IMR-90 (cell line): Measurements from ENCODE around the gene FOXF1. TPM values are rescaled to one million over a fixed set of nuclear protein-coding genes. Genes with fewer than 3 reads are reported as not detected.
A peak's percentile ranks its signal among the peaks of the same experiment; 100 is the strongest.

Source experiments
- ATAC-seq: fragments of 200-7000 bp; cut with Tn5 transposase; 2 replicates; pipeline ENCODE4 v1.9.1; 2020; ENCODE audit warnings: low read depth, mild to moderate bottlenecking, moderate library complexity
- BruUV-seq: library from RNA; stranded (reverse); fragments of 400-500 nt; replicated peaks from 2 replicates; lab custom pipeline; 2021; lab: Mats Ljungman, UMichigan
- CTCF ChIA-PET: fragments of 300-600 bp; formaldehyde crosslinking; extraction: SDS; loops from one replicate; lab custom pipeline; 2021; ENCODE audit warnings: antibody characterized with exemption; lab: Yijun Ruan, JAX
- POLR2A ChIA-PET: fragments of 300-600 bp; sonication (Branson Sonifier 250); formaldehyde crosslinking; loops from one replicate; lab custom pipeline; 2022; ENCODE audit warnings: antibody characterized with exemption; ENCODE audit not compliant: unreplicated experiment; lab: Charles Lee
- DNase-seq: peaks from one replicate; pipeline ENCODE4 v3.0.0; 2013
- H2AFZ ChIP-seq: replicated peaks from 2 replicates; pipeline ENCODE3; 2013; ENCODE audit warnings: low read length, mild to moderate bottlenecking; ENCODE audit not compliant: poor library complexity
- H2AK5ac ChIP-seq: 2 replicates; pipeline ENCODE4 v1.6.1; 2013; ENCODE audit warnings: low read depth, low read length, inconsistent platforms
- H2AK9ac ChIP-seq: replicated peaks from 2 replicates; pipeline ENCODE3; 2013; ENCODE audit warnings: mild to moderate bottlenecking, low read depth, low read length, moderate library complexity; ENCODE audit not compliant: poor library complexity
- H2BK120ac ChIP-seq: 2 replicates; pipeline ENCODE4 v1.6.1; 2013; ENCODE audit warnings: low read depth, low read length, inconsistent platforms
- H2BK15ac ChIP-seq: 3 replicates; pipeline ENCODE4 v1.6.1; 2013; ENCODE audit warnings: low read depth, low read length, inconsistent platforms
- H2BK20ac ChIP-seq: 2 replicates; pipeline ENCODE4 v1.6.1; 2013; ENCODE audit warnings: low read depth, mild to moderate bottlenecking, inconsistent platforms, low read length, moderate library complexity
- H2BK5ac ChIP-seq: 2 replicates; pipeline ENCODE4 v1.6.1; 2013; ENCODE audit warnings: mild to moderate bottlenecking, low read depth, low read length, inconsistent platforms; ENCODE audit not compliant: poor library complexity, severe bottlenecking
- H3K14ac ChIP-seq: replicated peaks from 2 replicates; pipeline ENCODE4 v1.6.1; 2013; ENCODE audit warnings: low read depth, low read length, inconsistent platforms
- H3K18ac ChIP-seq: 2 replicates; pipeline ENCODE4 v1.6.1; 2013; ENCODE audit warnings: low read depth, low read length, control low read depth
- H3K23ac ChIP-seq: 2 replicates; pipeline ENCODE4 v1.6.1; 2013; ENCODE audit warnings: low read depth, low read length, inconsistent platforms
- H3K27ac ChIP-seq: 2 replicates; pipeline ENCODE4 v1.5.1; 2013; ENCODE audit warnings: mild to moderate bottlenecking, control low read depth, low read length; ENCODE audit not compliant: insufficient read depth
- H3K27me3 ChIP-seq: 2 replicates; pipeline ENCODE4 v1.6.1; 2013; ENCODE audit warnings: low read length; ENCODE audit not compliant: control insufficient read depth, insufficient read depth
- H3K36me3 ChIP-seq: 2 replicates; pipeline ENCODE4 v1.6.1; 2013; ENCODE audit warnings: low read length, mixed read lengths; ENCODE audit not compliant: control insufficient read depth, insufficient read depth
- H3K4ac ChIP-seq: 2 replicates; pipeline ENCODE4 v1.6.1; 2013; ENCODE audit warnings: low read depth, low read length, inconsistent platforms
- H3K4me1 ChIP-seq: 2 replicates; pipeline ENCODE4 v1.6.1; 2013; ENCODE audit warnings: low read length, mixed read lengths; ENCODE audit not compliant: control insufficient read depth, insufficient read depth
- H3K4me2 ChIP-seq: 2 replicates; pipeline ENCODE4 v1.6.1; 2013; ENCODE audit warnings: low read depth, mild to moderate bottlenecking, control low read depth, low read length, moderate library complexity
- H3K4me3 ChIP-seq: 2 replicates; pipeline ENCODE4 v1.5.1; 2013; ENCODE audit warnings: low read depth, mild to moderate bottlenecking, control low read depth, low read length, moderate library complexity; ENCODE audit not compliant: insufficient read depth
- H3K56ac ChIP-seq: 2 replicates; pipeline ENCODE4 v1.6.1; 2013; ENCODE audit warnings: low read length, inconsistent platforms; ENCODE audit not compliant: insufficient read depth; ENCODE audit errors: extremely low read depth
- H3K79me1 ChIP-seq, 2 experiments: 2 replicates each; pipeline ENCODE4 v1.6.1; 2013; ENCODE audit warnings: low read length in 2 of 2, inconsistent platforms in 1 of 2, low read depth in 1 of 2
- H3K9ac ChIP-seq: 2 replicates; pipeline ENCODE4 v1.6.1; 2013; ENCODE audit warnings: low read depth, low read length, control low read depth
- H3K9me1 ChIP-seq: 2 replicates; pipeline ENCODE4 v1.6.1; 2013; ENCODE audit warnings: low read length, inconsistent platforms; ENCODE audit not compliant: insufficient read depth
- H3K9me3 ChIP-seq: 2 replicates; pipeline ENCODE4 v1.6.1; 2013; ENCODE audit warnings: low read length; ENCODE audit not compliant: control insufficient read depth, insufficient read depth
- H4K20me1 ChIP-seq: 2 replicates; pipeline ENCODE4 v1.6.1; 2013; ENCODE audit warnings: low read length, inconsistent platforms; ENCODE audit not compliant: insufficient read depth
- H4K5ac ChIP-seq: 2 replicates; pipeline ENCODE4 v1.6.1; 2013; ENCODE audit warnings: mild to moderate bottlenecking, low read depth, low read length, control low read depth
- H4K8ac ChIP-seq, 2 experiments: 2 replicates each; pipeline ENCODE4 v1.6.1; 2013; ENCODE audit warnings: low read depth in 2 of 2, low read length in 2 of 2, control low read depth in 1 of 2, inconsistent platforms in 1 of 2
- H4K91ac ChIP-seq: 2 replicates; pipeline ENCODE4 v1.6.1; 2013; ENCODE audit warnings: low read depth, low read length, inconsistent platforms; ENCODE audit not compliant: insufficient read depth
- BHLHE40 ChIP-seq: fragments of 150-350 bp; IDR thresholded peaks from 2 replicates; pipeline ENCODE4 v1.6.1; 2016; ENCODE audit warnings: mild to moderate bottlenecking, low read depth, low read length
- CEBPB ChIP-seq: IDR thresholded peaks from 2 replicates; pipeline ENCODE4 v1.6.1; 2012; ENCODE audit warnings: low read depth, low read length, improper control_type of control experiment
- CHD1 ChIP-seq: IDR thresholded peaks from 2 replicates; pipeline ENCODE4 v1.6.1; 2012; ENCODE audit warnings: low read depth, low read length, improper control_type of control experiment
- FOS ChIP-seq: fragments of 150-350 bp; IDR thresholded peaks from 2 replicates; pipeline ENCODE4 v1.6.1; 2016; ENCODE audit warnings: low read depth, low read length
- MAFK ChIP-seq: IDR thresholded peaks from 2 replicates; pipeline ENCODE4 v1.6.1; 2012; ENCODE audit warnings: low read depth, low read length, improper control_type of control experiment
- MAZ ChIP-seq: IDR thresholded peaks from 2 replicates; pipeline ENCODE4 v1.6.1; 2012; ENCODE audit warnings: low read depth, mild to moderate bottlenecking, low read length, improper control_type of control experiment, moderate library complexity, borderline replicate concordance
- MXI1 ChIP-seq: IDR thresholded peaks from 2 replicates; pipeline ENCODE4 v1.6.1; 2012; ENCODE audit warnings: low read depth, mild to moderate bottlenecking, low read length, moderate library complexity, borderline replicate concordance
- NFE2L2 ChIP-seq: fragments of 150-350 bp; IDR thresholded peaks from 2 replicates; pipeline ENCODE4 v1.6.1; 2016; ENCODE audit warnings: low read depth, mild to moderate bottlenecking, low read length
- POLR2A ChIP-seq: IDR thresholded peaks from 2 replicates; pipeline ENCODE4 v1.6.1; 2012; ENCODE audit warnings: mild to moderate bottlenecking, low read depth, low read length
- RAD21 ChIP-seq: IDR thresholded peaks from 2 replicates; pipeline ENCODE4 v1.6.1; 2012; ENCODE audit warnings: low read length, improper control_type of control experiment
- RCOR1 ChIP-seq: IDR thresholded peaks from 2 replicates; pipeline ENCODE4 v1.6.1; 2012; ENCODE audit warnings: mild to moderate bottlenecking, low read length, improper control_type of control experiment; ENCODE audit not compliant: insufficient replicate concordance
- RFX5 ChIP-seq: IDR thresholded peaks from 2 replicates; pipeline ENCODE4 v1.8.0; 2012; ENCODE audit warnings: low read depth, mild to moderate bottlenecking, low read length, moderate library complexity
- SMC3 ChIP-seq: fragments of 150-350 bp; IDR thresholded peaks from 2 replicates; pipeline ENCODE4 v1.6.1; 2016; ENCODE audit warnings: low read depth, mild to moderate bottlenecking, antibody characterized with exemption, low read length, moderate library complexity
- WGBS, 2 experiments: methylation state at CpG; one replicate each; pipeline versions ENCODE4 v1.1.5 to v1.1.7; 2013; ENCODE audit warnings: missing lambda C conversion rate in 2 of 2; ENCODE audit not compliant: insufficient read length in 1 of 2; ENCODE audit errors: extremely low coverage in 2 of 2; 5-methylcytosine and 5-hydroxymethylcytosine counted together
- dilution Hi-C: fragments of 300-500 bp; cut with HindIII; formaldehyde crosslinking; loops from one replicate; pipeline ENCODE4 v1.14.3; 2018; ENCODE audit warnings: low sequenced_read_pairs; ENCODE audit not compliant: unreplicated experiment
- in situ Hi-C: fragments of 300-500 bp; cut with MboI; formaldehyde crosslinking; loops from 3 replicates; pipeline ENCODE4 v1.14.3; 2019; ENCODE audit warnings: low sequenced_read_pairs, inconsistent platforms, mixed read lengths
- intact Hi-C: fragments of 100-400 bp; cut with micrococcal nuclease; formaldehyde crosslinking; loops from 2 replicates; pipeline ENCODE4 v1.10.0; 2022
- polyA plus RNA-seq, 3 experiments: library from polyadenylated mRNA; depleted of rRNA; stranded (reverse); fragments of >200 nt; gene quantifications; 2 replicates each; pipeline ENCODE4 v1.2.3, GENCODE V29; 2012; ENCODE audit warnings: low replicate concordance in 1 of 3
- total RNA-seq: library from RNA; depleted of rRNA; stranded (reverse); fragments of >200 nt; gene quantifications from 2 replicates; pipeline ENCODE4 v1.2.3, GENCODE V29; 2012
- TF ChIP-seq, protein P1 (sequence below): fragments of 150-350 bp; IDR thresholded peaks from 2 replicates; pipeline ENCODE4 v1.6.1; 2017; ENCODE audit warnings: mild to moderate bottlenecking, antibody characterized with exemption, low read length, low read depth
- TF ChIP-seq, protein P2 (sequence below): conservative IDR thresholded peaks from 2 replicates; pipeline ENCODE4 v1.5.1; 2012; ENCODE audit warnings: mild to moderate bottlenecking, low read depth, low read length, improper control_type of control experiment
- TF ChIP-seq, protein P3 (sequence below): fragments of 150-350 bp; IDR thresholded peaks from 2 replicates; pipeline ENCODE4 v1.6.1; 2016; ENCODE audit warnings: low read depth, mild to moderate bottlenecking, low read length, moderate library complexity, borderline replicate concordance

Gene FOXF1
- total and polyA plus RNA-seq, 2 of the 4 experiments (the other 2 are of a cell fraction) = 2.7 to 33.0 TPM

DNA sequence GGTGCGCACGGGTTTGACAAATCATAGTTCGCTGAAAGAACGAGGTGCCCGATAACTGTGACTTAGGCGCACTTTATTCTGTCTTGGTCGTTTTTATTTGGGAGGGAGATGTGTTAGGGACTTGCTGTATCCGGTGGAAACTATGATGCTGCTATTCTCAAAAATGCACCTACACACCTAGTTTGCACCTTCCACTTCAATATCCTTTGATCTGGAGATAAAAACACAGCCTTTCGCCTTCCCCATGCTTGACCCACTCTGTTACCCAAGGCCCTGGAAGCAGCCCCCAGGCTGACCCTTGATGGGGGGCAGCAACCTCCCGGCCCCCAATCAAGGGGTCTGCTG, 15.0 kb upstream of the FOXF1 start:
- in situ Hi-C loops (no loop called here), intact Hi-C loops (no loop called here), dilution Hi-C loops (no loop called here)
- Histone ChIP-seq H3K4me3 (no peak overlapping the region), H3K23ac (peak overlapping the region; percentile 8; the same call in 1 of the 2 replicates), H4K8ac (no peak overlapping the region; a peak in 1 of 4 replicates), H3K9me3 (no peaks in the 10 kb centered on the region), H2BK15ac (no peak overlapping the region), H3K14ac (peak overlapping the region; percentile 9; the same call in 1 of the 2 replicates), H2AK5ac (peak overlapping the region; percentile 27; the same call in 1 of the 2 replicates), H3K27me3 (no peaks in the 10 kb centered on the region), H3K4ac (no peak overlapping the region; the same call in 1 of the 2 replicates), H3K4me2 (no peak overlapping the region), H2AK9ac (no peak overlapping the region), H2BK5ac (no peak overlapping the region), H4K91ac (no peak overlapping the region), H2BK20ac (no peak overlapping the region), H4K5ac (no peak overlapping the region), H3K36me3 (peaks cover 66% of the 10 kb centered on the region), H4K20me1 (peaks cover 96% of the 10 kb centered on the region), H3K9me1 (peaks cover 41% of the 10 kb centered on the region), H3K9ac (no peak overlapping the region), H3K56ac (no peak overlapping the region), H2AFZ (no peak overlapping the region), H2BK120ac (peak overlapping the region; percentile 17; the same call in 1 of the 2 replicates), H3K27ac (no peak overlapping the region), H3K18ac (no peak overlapping the region), H3K79me1 (peaks cover 18 to 65% of the 10 kb centered on the region in 2 experiments), H3K4me1 (peaks cover 53% of the 10 kb centered on the region)
- no peak for DNase-seq
- ATAC-seq = no peak
- no peak for TF ChIP-seq MAZ
- TF ChIP-seq RCOR1 = no peak
- no peak for TF ChIP-seq RAD21
- TF ChIP-seq, protein P1, sequence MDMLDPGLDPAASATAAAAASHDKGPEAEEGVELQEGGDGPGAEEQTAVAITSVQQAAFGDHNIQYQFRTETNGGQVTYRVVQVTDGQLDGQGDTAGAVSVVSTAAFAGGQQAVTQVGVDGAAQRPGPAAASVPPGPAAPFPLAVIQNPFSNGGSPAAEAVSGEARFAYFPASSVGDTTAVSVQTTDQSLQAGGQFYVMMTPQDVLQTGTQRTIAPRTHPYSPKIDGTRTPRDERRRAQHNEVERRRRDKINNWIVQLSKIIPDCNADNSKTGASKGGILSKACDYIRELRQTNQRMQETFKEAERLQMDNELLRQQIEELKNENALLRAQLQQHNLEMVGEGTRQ = no peak
- TF ChIP-seq, protein P2, sequence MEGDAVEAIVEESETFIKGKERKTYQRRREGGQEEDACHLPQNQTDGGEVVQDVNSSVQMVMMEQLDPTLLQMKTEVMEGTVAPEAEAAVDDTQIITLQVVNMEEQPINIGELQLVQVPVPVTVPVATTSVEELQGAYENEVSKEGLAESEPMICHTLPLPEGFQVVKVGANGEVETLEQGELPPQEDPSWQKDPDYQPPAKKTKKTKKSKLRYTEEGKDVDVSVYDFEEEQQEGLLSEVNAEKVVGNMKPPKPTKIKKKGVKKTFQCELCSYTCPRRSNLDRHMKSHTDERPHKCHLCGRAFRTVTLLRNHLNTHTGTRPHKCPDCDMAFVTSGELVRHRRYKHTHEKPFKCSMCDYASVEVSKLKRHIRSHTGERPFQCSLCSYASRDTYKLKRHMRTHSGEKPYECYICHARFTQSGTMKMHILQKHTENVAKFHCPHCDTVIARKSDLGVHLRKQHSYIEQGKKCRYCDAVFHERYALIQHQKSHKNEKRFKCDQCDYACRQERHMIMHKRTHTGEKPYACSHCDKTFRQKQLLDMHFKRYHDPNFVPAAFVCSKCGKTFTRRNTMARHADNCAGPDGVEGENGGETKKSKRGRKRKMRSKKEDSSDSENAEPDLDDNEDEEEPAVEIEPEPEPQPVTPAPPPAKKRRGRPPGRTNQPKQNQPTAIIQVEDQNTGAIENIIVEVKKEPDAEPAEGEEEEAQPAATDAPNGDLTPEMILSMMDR = no peak
- TF ChIP-seq RFX5 = no peak
- TF ChIP-seq FOS = no peak
- TF ChIP-seq BHLHE40 = no peak
- no peak for TF ChIP-seq POLR2A
- TF ChIP-seq SMC3 = no peak
- TF ChIP-seq CHD1 = no peak
- no peak for TF ChIP-seq MXI1
- no peak for TF ChIP-seq MAFK
- TF ChIP-seq, protein P3, sequence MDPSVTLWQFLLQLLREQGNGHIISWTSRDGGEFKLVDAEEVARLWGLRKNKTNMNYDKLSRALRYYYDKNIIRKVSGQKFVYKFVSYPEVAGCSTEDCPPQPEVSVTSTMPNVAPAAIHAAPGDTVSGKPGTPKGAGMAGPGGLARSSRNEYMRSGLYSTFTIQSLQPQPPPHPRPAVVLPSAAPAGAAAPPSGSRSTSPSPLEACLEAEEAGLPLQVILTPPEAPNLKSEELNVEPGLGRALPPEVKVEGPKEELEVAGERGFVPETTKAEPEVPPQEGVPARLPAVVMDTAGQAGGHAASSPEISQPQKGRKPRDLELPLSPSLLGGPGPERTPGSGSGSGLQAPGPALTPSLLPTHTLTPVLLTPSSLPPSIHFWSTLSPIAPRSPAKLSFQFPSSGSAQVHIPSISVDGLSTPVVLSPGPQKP = no peak
- no peak for TF ChIP-seq NFE2L2
- TF ChIP-seq CEBPB = no peak
- POLR2A ChIA-PET = no interaction called here
- CTCF ChIA-PET = no interaction called here
- BruUV-seq = no TSS peak
- 100% methylated on average over 3 of the region's 10 CpGs; no CpG with 5 or more reads in 1 of the 2 experiments for WGBS, 2 experiments
